ENCODE data around the gene MAPKAPK3. TPM values are rescaled to one million over a fixed set of nuclear protein-coding genes. Genes with fewer than 3 reads are reported as not detected.

Gene MAPKAPK3
- total RNA-seq, 4 donors from 2014 or later = 17.2 to 53.7 (median 18.0) TPM

DNA sequence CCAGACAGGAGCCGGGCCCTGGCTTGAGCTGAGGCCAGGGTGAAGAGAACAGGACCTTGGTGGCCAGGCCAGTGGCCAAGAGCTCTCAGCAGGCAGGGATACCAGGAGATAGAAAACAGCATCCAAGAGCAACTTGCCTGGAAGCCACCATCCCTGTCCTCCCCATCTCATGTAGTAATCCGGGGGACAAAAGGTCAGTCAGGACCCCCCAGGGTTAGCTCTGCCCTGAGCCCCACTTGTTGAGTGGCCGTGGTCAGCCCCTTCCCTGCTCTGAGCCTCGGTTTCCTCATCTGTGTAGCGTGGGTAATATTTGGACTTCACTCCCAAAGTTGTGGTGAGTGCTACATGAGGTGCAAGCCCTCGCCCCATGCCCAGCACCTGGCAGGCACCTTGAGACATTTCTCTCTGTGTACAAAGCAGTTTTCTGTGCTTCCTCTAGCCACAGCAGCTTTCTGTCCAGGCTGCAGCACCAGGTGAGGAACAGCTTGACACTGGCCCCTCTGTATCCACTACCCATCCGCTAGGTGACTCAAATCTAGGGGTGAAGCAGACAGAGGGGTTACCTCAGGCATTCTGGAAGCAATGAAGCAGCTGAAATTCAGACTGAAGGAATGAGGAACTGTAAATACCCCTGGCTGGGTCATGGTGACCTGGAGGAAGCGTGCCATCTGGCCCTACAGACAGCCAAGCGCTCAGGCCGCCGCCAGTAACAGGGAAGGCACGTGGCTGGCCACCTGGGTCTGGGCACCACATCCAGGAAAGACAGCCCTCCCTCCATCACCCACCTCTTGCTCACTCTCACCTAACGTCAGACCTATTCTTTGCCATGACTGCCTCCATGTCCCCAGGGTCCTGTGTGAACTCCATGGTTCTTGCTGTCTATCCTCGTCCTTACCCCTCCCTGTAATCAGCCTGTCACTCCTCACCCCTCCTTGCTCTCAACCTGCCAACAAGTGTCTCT is 12.0 kb upstream of the MAPKAPK3 start:
- H3K4me1 ChIP-seq = peaks cover 0 to 97% (median 37%) of the 10 kb centered on the region in 4 donors
- peak in 1 of 2 donors; percentile 55 for DNase-seq (ENCODE audit: low spot score in 2 of 2)
- 65 to 73% methylated on average over 14 of the region's 14 CpGs for WGBS, 2 donors
- peaks cover 0 to 40% (median 0%) of the 10 kb centered on the region in 3 donors for H3K36me3 ChIP-seq
- peak in 1 of 2 donors; percentile 74 for TF ChIP-seq EP300 (IDR thresholded peaks at IDR 0.05)
- TF ChIP-seq, protein P1, sequence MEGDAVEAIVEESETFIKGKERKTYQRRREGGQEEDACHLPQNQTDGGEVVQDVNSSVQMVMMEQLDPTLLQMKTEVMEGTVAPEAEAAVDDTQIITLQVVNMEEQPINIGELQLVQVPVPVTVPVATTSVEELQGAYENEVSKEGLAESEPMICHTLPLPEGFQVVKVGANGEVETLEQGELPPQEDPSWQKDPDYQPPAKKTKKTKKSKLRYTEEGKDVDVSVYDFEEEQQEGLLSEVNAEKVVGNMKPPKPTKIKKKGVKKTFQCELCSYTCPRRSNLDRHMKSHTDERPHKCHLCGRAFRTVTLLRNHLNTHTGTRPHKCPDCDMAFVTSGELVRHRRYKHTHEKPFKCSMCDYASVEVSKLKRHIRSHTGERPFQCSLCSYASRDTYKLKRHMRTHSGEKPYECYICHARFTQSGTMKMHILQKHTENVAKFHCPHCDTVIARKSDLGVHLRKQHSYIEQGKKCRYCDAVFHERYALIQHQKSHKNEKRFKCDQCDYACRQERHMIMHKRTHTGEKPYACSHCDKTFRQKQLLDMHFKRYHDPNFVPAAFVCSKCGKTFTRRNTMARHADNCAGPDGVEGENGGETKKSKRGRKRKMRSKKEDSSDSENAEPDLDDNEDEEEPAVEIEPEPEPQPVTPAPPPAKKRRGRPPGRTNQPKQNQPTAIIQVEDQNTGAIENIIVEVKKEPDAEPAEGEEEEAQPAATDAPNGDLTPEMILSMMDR (IDR thresholded peaks at IDR 0.05) = no peak
- H3K4me3 ChIP-seq = no peak overlapping the region
- no peaks in the 10 kb centered on the region for H3K9me3 ChIP-seq
- H3K27ac ChIP-seq = peak overlapping the region in 3 of 4 donors; percentile 17 to 96 (median 17)
- H3K27me3 ChIP-seq = no peaks in the 10 kb centered on the region

DNA sequence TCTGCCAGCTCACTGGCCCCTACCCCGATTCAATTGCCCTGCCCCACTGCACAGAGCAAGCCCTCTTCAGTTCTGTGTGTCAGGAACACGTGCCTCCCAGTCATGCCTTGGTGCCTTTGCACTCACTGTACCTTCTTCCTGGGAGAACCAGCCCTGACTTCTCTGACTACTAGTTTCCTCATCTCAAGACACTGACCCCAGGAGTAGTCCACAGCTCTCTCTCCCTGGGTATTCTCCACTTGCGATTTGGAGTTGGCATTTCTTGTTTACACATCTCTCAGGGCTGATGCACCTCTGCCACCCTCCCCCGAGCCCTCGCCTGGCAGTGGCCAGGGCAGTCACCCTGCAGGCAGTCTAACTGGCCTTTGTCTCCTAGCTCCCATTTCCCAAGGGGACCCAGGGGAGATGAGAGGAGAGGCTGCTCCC is 11.0 kb upstream of the MAPKAPK3 start:
- 74% methylated on average over 5 of the region's 5 CpGs for WGBS, 2 donors
- Histone ChIP-seq H3K27ac (peak overlapping the region in 2 of 4 donors; percentile 17 to 96), H3K9me3 (no peaks in the 10 kb centered on the region), H3K36me3 (peaks cover 0 to 40% (median 0%) of the 10 kb centered on the region in 3 donors), H3K27me3 (no peaks in the 10 kb centered on the region), H3K4me3 (no peak overlapping the region), H3K4me1 (peaks cover 0 to 97% (median 37%) of the 10 kb centered on the region in 4 donors)
- no peak for DNase-seq (ENCODE audit: low spot score in 2 of 2)
- TF ChIP-seq, protein P1 (IDR thresholded peaks at IDR 0.05) = no peak
- no peak for TF ChIP-seq POLR2A (IDR thresholded peaks at IDR 0.05)
- no peak for TF ChIP-seq EP300 (IDR thresholded peaks at IDR 0.05)

DNA sequence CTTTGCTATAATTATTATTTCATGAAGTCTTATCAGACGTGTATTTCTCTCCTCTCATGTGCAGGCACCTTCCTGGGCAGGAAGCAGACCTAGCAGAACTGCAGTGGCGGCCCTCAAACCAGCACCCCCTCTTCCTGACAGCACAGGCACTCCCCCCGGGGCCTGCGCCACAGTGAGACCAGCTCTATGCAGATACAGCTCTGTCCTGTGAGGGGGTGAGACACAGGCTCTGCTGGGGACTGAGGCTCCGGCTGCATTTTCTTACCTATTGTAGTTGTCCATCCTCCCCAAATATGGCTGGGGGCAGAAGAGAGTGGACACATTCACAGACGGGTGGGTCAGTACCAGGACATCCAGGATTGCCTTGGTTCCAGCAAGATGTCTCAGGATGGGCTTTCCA is 10.4 kb upstream of the MAPKAPK3 start:
- H3K27me3 ChIP-seq = no peaks in the 10 kb centered on the region
- H3K9me3 ChIP-seq = no peaks in the 10 kb centered on the region
- H3K4me3 ChIP-seq = no peak overlapping the region
- H3K36me3 ChIP-seq = peaks cover 0 to 40% (median 0%) of the 10 kb centered on the region in 3 donors
- H3K27ac ChIP-seq = peak overlapping the region in 2 of 4 donors; percentile 23 to 96
- TF ChIP-seq EP300 (IDR thresholded peaks at IDR 0.05) (no peak), POLR2A (IDR thresholded peaks at IDR 0.05) (no peak)
- TF ChIP-seq, protein P1 (IDR thresholded peaks at IDR 0.05) = no peak
- peaks cover 0 to 96% (median 33%) of the 10 kb centered on the region in 4 donors for H3K4me1 ChIP-seq
- DNase-seq (ENCODE audit: low spot score in 2 of 2) = no peak
- whole genome bisulfite sequencing, 2 donors = 63 to 67% methylated on average over 6 of the region's 6 CpGs

DNA sequence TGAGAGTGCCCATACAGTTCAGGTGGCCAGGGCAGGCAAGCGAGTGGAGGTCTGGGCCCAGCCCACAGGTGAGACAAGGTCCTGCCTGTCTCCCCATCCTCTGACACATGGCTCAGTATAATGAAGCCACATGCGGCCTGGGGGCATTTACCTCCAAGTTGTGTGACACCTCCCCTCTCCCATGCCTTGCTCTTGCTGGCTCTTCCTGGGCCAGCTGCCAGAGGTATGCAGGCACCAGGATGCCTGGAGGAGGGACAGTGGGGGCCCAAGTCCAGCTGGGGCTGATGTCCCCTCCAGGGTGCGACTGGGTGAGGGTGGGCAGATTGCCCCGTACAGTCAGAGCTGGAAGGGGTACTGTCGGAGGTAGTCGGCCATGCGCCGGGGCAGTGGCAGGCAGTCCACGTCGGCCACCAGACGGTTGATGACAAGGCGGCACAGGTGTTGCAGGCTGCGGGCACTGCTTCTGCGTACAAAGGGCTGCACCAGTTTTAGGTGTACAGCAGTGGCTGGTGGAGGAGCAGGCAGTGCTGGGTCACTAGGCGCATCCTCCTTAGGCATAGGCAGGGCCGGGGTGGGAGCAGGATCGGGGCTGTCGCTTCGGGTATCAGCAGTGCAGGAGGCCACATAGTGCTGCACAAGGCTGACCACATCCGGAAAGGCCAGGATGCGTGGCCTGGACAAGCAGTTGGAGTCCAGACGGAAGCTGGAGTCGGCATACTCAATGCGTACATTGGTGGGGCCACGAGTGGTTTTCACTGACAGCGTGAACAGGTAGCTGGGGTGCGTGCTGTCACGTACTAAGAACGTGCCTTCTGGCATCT is 9.5 kb upstream of the MAPKAPK3 start:
- H3K4me1 ChIP-seq = peaks cover 0 to 91% (median 28%) of the 10 kb centered on the region in 4 donors
- H3K27ac ChIP-seq = peak overlapping the region in 1 of 4 donors; percentile 23
- H3K4me3 ChIP-seq = no peak overlapping the region
- WGBS, 2 donors = 85 to 88% methylated on average over 22 to 29 of the region's 29 CpGs
- H3K36me3 ChIP-seq = peaks cover 0 to 40% (median 0%) of the 10 kb centered on the region in 3 donors
- TF ChIP-seq EP300 (IDR thresholded peaks at IDR 0.05) (no peak), POLR2A (IDR thresholded peaks at IDR 0.05) (no peak)
- TF ChIP-seq, protein P1 (IDR thresholded peaks at IDR 0.05) = no peak
- DNase-seq (ENCODE audit: low spot score in 2 of 2) = no peak
- H3K9me3 ChIP-seq = no peaks in the 10 kb centered on the region
- no peaks in the 10 kb centered on the region for H3K27me3 ChIP-seq
